GM18520 (cell line): ENCODE results near the gene SUN3.
"Not testable (repeated sequence)": the region's sequence is repeated elsewhere in the genome, so short reads cannot be mapped to it uniquely, and the experiment has no call there.

Experiments used
- ATAC-seq: cut with Tn5 transposase; IDR thresholded peaks from one replicate; pipeline ENCODE4 v1.9.1; 2021; ENCODE audit not compliant: unreplicated experiment

SUN3 gene

GRCh38 chr7:47945261-47946015 is 83.5 kb downstream of the SUN3 start:
- peak; percentile 46 for ATAC-seq

DNA sequence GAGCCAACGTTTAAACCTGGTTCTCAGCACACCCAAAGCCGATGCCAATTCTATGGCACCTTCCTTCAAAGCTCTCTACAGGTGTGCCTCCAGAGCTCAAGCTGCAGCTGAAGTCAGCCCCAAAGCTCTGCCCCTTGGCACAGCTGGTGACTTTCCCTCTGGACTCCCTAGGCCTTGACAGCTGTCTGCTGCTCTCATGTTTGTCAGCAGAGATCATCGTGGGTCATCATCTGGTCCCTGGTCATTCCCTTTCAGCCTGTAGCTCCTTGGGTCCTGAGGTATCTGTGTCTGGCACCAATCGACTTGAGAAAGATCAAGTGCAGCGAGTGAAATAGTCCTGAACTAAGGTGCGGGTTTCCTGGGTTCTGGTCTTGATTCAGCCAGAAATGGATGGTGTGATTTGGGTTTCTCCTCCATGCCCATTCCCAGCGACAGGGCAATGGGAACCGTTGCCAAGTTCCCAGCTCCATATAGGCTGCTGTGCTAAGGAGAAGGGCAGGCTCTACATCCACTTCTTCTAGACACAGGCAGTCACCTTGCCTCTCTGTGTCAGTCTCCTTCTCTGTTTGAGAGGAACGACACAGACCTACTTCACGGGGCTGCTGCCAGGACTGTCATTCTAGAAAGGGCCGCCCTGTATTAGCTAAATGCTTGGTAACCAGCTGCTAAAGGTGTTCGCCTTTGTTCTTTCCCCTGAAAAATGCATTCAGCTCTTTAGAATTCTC is 84.2 kb downstream of the SUN3 start:
- no peak for ATAC-seq

- no peak for ATAC-seq
Observed at GRCh38 chr7:47943676-47944474, 85.0 kb downstream of the SUN3 start.

- ATAC-seq = not testable (repeated sequence)
Observed at GRCh38 chr7:47942651-47943050, 86.3 kb downstream of the SUN3 start.

DNA sequence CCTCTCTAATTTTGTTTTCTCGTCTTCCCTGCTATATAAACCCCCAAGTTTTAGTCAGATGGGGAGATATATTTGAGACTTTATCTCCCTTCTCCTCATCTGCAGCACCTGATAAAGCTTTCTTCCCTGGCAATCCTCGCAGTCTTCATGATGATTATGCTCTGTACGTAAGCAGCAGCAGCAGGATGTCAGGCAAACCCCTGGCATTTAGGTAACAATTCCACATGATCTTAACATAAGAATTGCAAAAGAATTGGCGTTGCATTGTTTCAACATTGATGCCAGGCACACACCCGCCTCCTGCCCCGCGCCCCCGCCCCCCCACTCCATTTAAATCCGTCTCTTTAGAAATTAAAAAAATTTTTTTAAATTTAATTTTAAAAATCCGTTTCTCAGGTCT is 86.8 kb downstream of the SUN3 start:
- ATAC-seq = no peak

DNA sequence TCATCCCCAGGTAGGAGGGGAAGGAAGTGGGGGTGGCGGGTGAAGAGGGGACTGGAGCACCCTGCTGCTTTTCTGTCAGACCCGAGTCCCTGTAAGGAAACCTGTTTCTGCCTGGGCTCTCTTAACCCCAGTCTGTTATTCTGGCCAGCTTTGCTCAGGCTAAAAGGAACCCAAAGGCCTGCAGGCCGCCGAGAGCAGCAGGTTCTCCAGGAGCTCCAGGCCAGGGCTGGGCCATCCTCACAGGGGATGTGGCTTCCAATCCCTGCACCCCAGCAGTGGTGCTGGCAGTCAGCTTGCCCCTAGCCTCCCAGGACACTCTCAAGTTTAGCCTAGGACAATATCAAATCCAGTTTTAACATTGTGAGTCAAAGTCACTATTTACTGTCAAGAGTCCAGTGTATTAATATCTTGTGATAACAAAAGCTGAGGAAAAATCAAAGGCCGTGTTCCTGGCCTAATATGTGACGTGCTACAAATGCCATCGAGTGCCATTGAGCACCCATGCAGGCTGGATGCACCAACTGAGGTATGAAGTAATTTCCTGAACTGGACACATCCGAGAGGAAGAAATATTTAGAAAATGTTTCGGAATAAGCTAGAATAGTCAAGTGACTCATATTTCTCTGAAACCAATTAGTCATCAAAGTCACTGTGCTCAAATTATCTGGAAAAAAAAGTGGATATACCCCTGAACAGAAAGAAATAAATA is 87.6 kb downstream of the SUN3 start:
- no peak for ATAC-seq

DNA sequence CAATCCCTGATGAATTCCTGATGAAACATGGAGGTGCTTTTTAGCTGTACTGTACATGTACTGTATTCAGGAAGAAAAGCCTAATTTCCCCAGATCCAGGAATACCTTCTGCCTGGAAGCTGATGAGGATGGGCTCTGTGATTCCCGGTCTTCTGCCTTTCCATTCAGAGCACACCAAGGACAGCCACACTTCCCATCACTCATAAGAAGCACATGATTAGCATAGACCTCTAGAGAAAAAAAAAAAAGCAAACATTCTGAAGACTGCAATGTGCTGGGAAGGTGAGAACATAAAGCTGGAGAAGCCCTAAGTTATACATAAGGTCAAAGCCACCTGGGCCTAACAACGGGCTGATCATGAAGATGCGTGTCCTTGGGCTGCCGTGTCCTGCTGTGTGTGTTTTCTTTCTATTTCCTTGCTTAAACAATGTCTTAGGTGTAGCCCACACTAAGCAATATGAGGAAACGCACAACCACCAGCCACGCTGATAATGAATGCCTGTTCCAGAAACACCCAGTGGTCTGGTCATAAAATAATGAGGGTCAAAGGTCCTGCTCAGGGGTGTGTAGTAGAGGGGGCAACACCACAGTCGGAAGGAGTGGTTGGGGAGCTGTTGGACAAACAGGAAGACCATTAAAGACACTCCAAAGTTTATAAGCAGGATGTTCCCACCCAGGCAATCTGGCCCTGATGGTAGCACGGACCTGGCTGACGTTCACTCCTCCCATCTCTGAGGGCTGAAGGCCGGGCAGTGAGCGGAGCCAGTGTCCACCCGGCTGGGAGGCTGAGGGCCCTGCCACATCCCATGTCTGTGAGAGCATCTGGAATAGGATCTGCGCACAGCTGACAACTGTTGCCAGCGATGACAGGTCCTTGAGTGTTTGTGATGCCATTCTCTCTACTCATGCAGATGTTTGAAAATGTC is 88.6 kb downstream of the SUN3 start:
- no peak for ATAC-seq

GRCh38 chr7:47939425-47940036 is 89.4 kb downstream of the SUN3 start:
- no peak for ATAC-seq

GRCh38 chr7:47938574-47939165 is 90.2 kb downstream of the SUN3 start:
- no peak for ATAC-seq

- peak; percentile 22 for ATAC-seq
Observed at GRCh38 chr7:47937711-47938573, 91.0 kb downstream of the SUN3 start.
